GM10847 (cell line): Measurements from ENCODE around the gene RPL13A.

Experiments
- POLR2A ChIP-seq: IDR thresholded peaks from 2 replicates; pipeline ENCODE4 v1.6.1; 2011; ENCODE audit not compliant: insufficient read length; ENCODE audit errors: extremely low read depth

Gene RPL13A

DNA sequence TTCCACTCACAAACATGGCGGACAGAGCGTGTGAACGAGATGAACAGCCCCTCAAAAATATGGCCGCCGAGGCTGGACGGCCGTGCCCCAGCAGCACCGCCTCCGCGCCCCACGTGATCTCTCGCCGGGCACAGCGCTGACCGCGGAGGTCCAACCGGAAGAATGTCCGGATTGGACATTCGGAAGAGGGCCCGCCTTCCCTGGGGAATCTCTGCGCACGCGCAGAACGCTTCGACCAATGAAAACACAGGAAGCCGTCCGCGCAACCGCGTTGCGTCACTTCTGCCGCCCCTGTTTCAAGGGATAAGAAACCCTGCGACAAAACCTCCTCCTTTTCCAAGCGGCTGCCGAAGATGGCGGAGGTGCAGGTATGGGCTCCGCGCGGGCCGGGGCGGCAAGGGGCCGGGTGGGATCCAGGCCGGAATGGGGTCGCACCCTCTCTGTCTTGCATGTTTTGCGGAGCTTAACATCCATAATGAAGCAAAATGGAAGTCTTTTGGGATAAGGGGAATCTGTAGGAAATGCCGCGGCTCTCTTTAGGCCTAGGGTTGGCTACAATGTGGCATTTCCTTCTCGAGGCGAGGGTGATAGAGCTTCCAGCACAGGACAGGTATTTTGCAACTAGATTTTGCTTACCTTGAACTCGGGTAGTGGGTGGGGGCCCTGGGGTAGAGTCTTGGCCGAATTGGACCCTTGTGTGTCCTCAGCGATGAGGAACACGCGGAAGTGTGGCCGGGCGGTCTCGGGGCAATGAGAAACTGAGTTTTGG lies at the start of gene RPL13A:
Gene RPL13A (plus strand): TSS at position 332 of the 769 bp plus-strand sequence. CDS start 22 bp downstream, at position 354.
- peak; percentile 99 for TF ChIP-seq POLR2A

- TF ChIP-seq POLR2A, result no peak
Measured at GRCh38 chr19:49438261-49438660, 49.1 kb upstream of the RPL13A start.

- no peak for TF ChIP-seq POLR2A
Measured at GRCh38 chr19:49439836-49440235, 47.6 kb upstream of the RPL13A start.

GRCh38 chr19:49440439-49441209 lies 46.8 kb upstream of the RPL13A start:
- no peak for TF ChIP-seq POLR2A

GRCh38 chr19:49441210-49441959 lies 46.0 kb upstream of the RPL13A start, which contains the start of gene SLC17A7:
SLC17A7 (minus strand) TSS chr19:49441527; CDS start chr19:49441379, 148 bp downstream.
- no peak for TF ChIP-seq POLR2A

DNA sequence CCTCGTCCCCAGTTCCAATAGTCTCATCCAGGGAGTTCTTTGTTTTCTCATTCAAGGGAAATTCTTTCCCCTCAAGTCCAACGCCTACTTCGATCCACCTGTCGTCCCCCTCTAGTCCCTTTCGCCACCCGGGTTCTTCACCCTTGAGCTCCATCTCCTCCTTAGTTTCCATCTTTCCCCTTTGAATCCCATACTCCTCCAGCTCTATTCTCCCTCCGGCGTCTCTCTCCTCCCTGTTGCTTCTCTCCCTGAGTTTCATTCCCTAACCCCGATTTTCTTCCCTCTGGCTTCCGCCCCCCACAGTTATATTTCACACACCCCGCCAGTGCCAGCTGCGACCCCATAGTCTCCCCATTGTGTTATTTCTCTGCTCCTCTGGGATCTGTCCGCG lies 45.5 kb upstream of the RPL13A start:
- TF ChIP-seq POLR2A, result no peak

- TF ChIP-seq POLR2A, result no peak
Measured at GRCh38 chr19:49442354-49442753, 45.1 kb upstream of the RPL13A start.

DNA sequence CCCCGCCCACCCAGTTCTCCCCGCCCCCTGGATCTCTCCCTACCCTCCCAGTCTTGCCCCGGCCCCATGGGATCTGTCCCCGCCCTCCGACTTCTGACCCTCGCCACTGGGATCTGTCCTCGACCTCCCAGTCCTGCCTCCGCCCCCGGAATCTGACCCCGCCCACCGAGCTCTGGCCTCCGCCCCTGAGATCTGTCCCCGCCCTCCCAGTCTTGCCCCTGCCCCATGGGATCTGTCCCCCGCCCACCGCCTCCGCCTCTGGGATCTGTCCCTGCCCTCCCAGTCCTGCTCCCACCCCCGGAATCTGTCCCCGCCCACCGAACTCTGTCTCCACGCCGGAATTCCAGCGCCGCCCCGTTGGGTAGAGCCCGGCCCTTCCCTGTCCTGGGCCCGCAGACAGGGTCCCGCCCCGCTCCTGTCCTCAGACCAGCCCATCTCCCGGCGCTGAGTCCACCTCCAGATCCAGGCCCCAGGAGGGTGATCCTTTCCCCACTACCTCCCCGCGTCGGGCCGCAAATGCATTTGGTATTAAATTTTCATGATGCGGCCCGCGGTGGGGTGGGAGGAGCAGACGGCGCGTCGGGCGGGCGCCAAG lies 44.5 kb upstream of the RPL13A start:
- TF ChIP-seq POLR2A, result no peak

DNA sequence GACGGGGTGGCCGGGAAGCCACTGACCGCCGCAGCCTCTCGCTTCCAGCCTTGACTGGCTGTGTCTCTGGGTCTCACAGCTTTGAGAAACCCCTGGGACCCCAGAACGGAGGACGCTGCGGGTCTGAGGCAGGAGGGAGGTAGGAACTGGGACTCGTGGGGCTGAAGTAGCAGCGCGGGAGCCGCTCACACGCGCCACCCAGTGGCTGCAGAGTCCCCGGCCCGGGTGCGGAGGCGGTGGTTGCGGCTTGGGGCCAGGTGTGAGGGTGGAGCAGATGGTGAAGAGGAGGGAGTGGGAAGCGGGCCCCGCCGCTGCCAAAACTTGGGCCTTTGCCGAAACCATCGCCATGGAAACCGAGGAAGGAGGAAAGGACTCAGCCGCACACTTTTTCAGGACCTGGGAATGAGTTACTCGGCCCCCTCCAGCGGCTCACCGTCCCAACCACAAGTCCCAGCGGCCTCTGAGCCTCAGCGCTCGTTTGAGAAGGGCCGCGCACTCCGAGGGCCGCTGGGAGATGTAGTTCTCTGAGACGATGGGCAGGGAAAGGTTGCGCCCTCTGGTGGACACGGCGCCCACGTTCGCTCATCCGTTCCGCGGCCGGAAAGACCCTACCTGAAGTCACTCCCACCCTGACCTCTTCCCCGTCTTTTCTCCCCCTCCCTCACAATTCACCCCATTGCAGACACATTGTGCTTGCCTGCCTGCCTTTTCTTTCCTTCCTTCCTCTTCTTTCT lies 43.9 kb upstream of the RPL13A start:
- TF ChIP-seq POLR2A, result no peak

DNA sequence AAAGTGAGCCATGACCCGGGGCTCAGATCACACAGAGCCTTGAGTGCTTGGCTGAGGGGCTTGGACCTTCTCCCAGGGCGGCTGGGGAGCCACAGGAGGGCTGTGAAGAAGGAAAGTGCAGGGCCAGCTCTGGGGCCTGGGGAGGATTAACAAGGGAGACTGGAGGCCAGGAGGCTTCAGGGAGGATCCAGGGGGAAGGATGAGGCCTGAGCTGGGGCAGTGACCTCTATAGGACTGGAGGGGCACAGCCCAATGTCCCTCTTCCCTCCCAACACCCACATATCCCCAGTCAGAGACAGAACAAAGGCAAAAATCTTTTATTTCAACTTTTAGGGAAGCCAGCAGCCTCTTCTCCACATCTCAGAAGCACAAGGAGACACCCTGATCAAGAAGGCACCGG lies 41.4 kb upstream of the RPL13A start:
- TF ChIP-seq POLR2A, result no peak

GRCh38 chr19:49447485-49448431 lies 39.6 kb upstream of the RPL13A start:
- no peak for TF ChIP-seq POLR2A

DNA sequence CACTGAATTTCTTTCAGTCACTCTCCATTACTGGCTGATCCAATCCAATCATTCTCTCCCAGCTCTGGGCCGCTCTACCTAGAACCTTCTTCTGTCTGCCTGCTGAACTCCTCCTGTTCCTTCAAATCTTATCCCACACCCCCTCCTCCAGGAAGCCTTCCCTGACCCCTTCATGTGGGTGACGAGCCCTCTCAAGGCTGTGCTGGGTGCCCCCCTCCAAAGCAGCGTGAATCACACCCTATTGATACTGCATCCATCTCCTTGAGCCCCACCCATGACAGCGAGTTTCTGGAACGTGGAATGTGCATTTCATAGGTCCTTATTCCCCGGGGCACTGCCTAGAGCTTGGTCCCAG lies 39.0 kb upstream of the RPL13A start:
- TF ChIP-seq POLR2A, result no peak

GRCh38 chr19:49450405-49450804 lies 37.0 kb upstream of the RPL13A start:
- no peak for TF ChIP-seq POLR2A

DNA sequence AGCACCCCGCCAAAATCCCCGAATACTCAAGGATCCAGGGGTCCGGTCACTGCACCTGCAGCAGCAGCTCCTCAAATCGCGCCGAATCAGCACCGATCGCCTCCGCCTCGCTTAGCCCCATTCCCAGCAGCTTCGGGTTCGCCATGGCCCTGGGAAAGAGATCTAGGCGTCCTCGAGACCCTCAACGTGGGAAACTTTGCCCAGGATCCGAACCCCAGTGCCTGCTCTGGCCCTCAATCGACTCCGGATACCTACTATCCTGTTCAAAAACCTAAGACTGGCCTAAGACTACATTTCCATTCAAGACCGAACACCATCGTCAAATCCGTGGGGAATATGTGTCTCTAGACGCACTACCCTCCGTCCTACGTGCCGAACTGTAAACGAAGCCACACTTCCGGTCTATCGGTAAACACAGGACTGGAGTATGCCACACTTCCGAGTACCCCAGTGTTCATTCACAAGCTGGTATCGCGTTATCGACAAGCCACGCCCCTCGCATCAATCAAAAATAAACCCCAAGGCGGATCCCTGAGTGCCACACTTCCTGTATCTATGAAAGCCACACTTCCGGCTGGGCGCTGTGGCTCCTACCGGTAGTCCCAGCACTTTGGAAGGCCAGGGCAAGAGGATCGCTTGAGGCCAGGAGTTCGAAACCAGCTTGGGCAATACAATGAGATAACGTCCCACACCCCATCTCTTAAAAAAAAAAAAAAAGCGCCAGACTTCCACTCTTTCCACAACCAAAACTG lies 35.8 kb upstream of the RPL13A start, which contains the start of gene PIH1D1:
Gene PIH1D1 (minus strand): TSS at position 385 of the 752 bp plus-strand sequence. CDS start 240 bp downstream, at position 145.
- peak; percentile 52 for TF ChIP-seq POLR2A
